Epithelial cell of umbilical artery (primary cell): Measurements from ENCODE around the gene SHROOM2. TPM values are rescaled to one million over a fixed set of nuclear protein-coding genes. Genes with fewer than 3 reads are reported as not detected.

Experiments used
- total RNA-seq: library from RNA; depleted of rRNA; stranded (reverse); fragments of >200 nt; gene quantifications from 2 replicates; pipeline ENCODE4 v1.2.3, GENCODE V29; 2014

Gene SHROOM2
- total RNA-seq: 7.3 and 9.4 TPM in 2 replicates

GRCh38 chrX:9785944-9786797 is at the start of gene SHROOM2:
TSS of gene SHROOM2 (plus strand) at chrX:9786429. CDS start at chrX:9786546, 117 bp downstream.

GRCh38 chrX:9765737-9766097 is 20.5 kb upstream of the SHROOM2 start, which contains the start of gene GPR143:
TSS of gene GPR143 (minus strand) at chrX:9765847. CDS start at chrX:9765817, 30 bp downstream.

GRCh38 chrX:9966775-9967408 is 180.7 kb downstream of the SHROOM2 start, which contains the start of gene CLDN34:
TSS of gene CLDN34 (plus strand) at chrX:9967358. CDS start at chrX:9967358, 0 bp downstream.

Other genes with a start within 250 kb of the SHROOM2 start
- gene GPR143, start 20.6 kb upstream of the SHROOM2 start, total RNA-seq: 4.6 and 5.5 TPM in 2 replicates
- gene CLDN34, start 180.9 kb downstream of the SHROOM2 start, total RNA-seq: not detected in 2 replicates